ENCODE data around the gene TMPRSS5.

DNA sequence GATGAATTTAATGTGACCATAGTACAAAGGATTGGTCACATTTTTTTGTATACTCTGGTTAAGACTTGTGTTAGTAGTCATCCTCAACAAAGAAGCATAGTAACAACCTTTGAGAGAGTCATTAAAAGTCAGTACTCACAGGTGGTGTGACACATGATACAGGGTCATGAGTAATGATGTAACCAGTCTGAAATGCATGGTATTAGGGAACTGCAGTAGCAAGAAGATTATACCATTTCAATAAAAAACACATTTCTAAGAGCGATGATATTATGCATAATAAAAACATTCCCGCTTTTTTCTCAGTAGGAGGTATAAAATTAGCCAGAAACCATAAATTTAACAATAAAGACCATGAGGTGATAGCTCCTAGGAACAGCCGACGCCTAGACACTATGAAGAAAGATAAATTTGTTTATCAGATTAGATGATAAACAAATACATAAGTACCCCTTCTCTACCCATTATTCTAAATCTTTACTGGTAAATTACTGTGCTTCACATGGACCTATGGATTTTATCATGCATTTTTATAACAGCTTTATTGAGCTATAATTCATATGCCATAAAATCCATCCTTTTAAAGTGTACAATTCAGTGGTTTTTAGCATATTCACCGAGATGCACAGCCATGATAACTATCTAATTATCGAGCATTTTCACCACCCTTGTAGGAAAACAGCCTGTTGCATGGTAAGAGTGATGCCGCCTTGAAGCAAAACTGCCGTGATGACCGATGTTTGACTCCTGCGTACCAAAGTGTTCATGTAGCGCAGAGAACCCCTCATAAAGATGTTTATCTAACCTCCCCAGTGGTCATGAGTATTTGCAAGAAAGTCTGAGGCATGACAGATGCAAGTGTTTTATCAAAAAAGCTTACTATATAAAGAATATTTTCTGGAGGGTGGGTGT, 41.8 kb downstream of the TMPRSS5 start:
- no peak for TF ChIP-seq POLR2A (IDR thresholded peaks at IDR 0.05; ENCODE audit: control extremely low read depth in 1 of 2, low read depth in 2 of 2, low read length in 2 of 2)
- TF ChIP-seq, protein P1, sequence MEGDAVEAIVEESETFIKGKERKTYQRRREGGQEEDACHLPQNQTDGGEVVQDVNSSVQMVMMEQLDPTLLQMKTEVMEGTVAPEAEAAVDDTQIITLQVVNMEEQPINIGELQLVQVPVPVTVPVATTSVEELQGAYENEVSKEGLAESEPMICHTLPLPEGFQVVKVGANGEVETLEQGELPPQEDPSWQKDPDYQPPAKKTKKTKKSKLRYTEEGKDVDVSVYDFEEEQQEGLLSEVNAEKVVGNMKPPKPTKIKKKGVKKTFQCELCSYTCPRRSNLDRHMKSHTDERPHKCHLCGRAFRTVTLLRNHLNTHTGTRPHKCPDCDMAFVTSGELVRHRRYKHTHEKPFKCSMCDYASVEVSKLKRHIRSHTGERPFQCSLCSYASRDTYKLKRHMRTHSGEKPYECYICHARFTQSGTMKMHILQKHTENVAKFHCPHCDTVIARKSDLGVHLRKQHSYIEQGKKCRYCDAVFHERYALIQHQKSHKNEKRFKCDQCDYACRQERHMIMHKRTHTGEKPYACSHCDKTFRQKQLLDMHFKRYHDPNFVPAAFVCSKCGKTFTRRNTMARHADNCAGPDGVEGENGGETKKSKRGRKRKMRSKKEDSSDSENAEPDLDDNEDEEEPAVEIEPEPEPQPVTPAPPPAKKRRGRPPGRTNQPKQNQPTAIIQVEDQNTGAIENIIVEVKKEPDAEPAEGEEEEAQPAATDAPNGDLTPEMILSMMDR (IDR thresholded peaks at IDR 0.05; ENCODE audit: control extremely low read depth in 1 of 3, insufficient read depth in 1 of 3, low read depth in 1 of 3, low read length in 3 of 3): no peak
- TF ChIP-seq, protein P2, sequence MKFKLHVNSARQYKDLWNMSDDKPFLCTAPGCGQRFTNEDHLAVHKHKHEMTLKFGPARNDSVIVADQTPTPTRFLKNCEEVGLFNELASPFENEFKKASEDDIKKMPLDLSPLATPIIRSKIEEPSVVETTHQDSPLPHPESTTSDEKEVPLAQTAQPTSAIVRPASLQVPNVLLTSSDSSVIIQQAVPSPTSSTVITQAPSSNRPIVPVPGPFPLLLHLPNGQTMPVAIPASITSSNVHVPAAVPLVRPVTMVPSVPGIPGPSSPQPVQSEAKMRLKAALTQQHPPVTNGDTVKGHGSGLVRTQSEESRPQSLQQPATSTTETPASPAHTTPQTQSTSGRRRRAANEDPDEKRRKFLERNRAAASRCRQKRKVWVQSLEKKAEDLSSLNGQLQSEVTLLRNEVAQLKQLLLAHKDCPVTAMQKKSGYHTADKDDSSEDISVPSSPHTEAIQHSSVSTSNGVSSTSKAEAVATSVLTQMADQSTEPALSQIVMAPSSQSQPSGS (IDR thresholded peaks at IDR 0.05; ENCODE audit: low read length): no peak
- TF ChIP-seq, protein P3, sequence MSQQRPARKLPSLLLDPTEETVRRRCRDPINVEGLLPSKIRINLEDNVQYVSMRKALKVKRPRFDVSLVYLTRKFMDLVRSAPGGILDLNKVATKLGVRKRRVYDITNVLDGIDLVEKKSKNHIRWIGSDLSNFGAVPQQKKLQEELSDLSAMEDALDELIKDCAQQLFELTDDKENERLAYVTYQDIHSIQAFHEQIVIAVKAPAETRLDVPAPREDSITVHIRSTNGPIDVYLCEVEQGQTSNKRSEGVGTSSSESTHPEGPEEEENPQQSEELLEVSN (IDR thresholded peaks at IDR 0.05): no peak
